Neuronal stem cell (in vitro differentiated cells): Measurements from ENCODE around the gene PVR.

Experiments
- DNase-seq: peaks from one replicate; pipeline ENCODE4 v3.0.0-alpha.2; 2013; ENCODE audit warnings: low spot score
- H2AFZ ChIP-seq: one replicate; pipeline ENCODE4 v1.6.1; 2013; ENCODE audit warnings: mild to moderate bottlenecking, low read length, inconsistent platforms
- H2AK5ac ChIP-seq: 2 replicates; pipeline ENCODE4 v1.6.1; 2013; ENCODE audit warnings: low read depth, mild to moderate bottlenecking, inconsistent platforms, low read length, moderate library complexity, mixed read lengths
- H2BK120ac ChIP-seq: 2 replicates; pipeline ENCODE4 v1.6.1; 2013; ENCODE audit warnings: low read depth, mild to moderate bottlenecking, inconsistent platforms, low read length, moderate library complexity, mixed read lengths
- H2BK12ac ChIP-seq: one replicate; pipeline ENCODE4 v1.6.1; 2013; ENCODE audit warnings: low read length, inconsistent platforms
- H2BK15ac ChIP-seq: 2 replicates; pipeline ENCODE4 v1.6.1; 2013; ENCODE audit warnings: mild to moderate bottlenecking, low read length, inconsistent platforms, mixed read lengths
- H2BK5ac ChIP-seq: one replicate; pipeline ENCODE4 v1.6.1; 2013; ENCODE audit warnings: inconsistent platforms, mild to moderate bottlenecking, low read length, moderate library complexity
- H3K14ac ChIP-seq: one replicate; pipeline ENCODE4 v1.6.1; 2013; ENCODE audit warnings: low read length, inconsistent platforms
- H3K18ac ChIP-seq: 2 replicates; pipeline ENCODE4 v1.6.1; 2013; ENCODE audit warnings: low read length, inconsistent platforms
- H3K23ac ChIP-seq: 2 replicates; pipeline ENCODE4 v1.6.1; 2013; ENCODE audit warnings: low read depth, mild to moderate bottlenecking, mixed read lengths, low read length, inconsistent platforms; ENCODE audit not compliant: poor library complexity
- H3K27ac ChIP-seq: replicated peaks from 3 replicates; pipeline ENCODE4 v1.5.1; 2013; ENCODE audit warnings: low read length, inconsistent platforms
- H3K27me3 ChIP-seq, 3 experiments: 2 replicates each; pipeline ENCODE4 v1.6.1; 2013; ENCODE audit warnings: low read length in 3 of 3, mild to moderate bottlenecking in 2 of 3, inconsistent platforms in 1 of 3, low read depth in 1 of 3, mixed read lengths in 1 of 3, moderate library complexity in 1 of 3; ENCODE audit not compliant: control insufficient read depth in 3 of 3, insufficient read depth in 3 of 3
- H3K36me3 ChIP-seq, 2 donors: replicated peaks in 1 of 2; 2 replicates each; pipeline ENCODE4 v1.6.1; 2013; ENCODE audit warnings: low read length in 2 of 2; ENCODE audit not compliant: control insufficient read depth in 2 of 2, insufficient read depth in 2 of 2
- H3K4ac ChIP-seq: 2 replicates; pipeline ENCODE4 v1.6.1; 2013; ENCODE audit warnings: inconsistent platforms, mild to moderate bottlenecking, low read length, moderate library complexity
- H3K4me1 ChIP-seq, 2 donors: 1 replicate in 1 of 2; 2 replicates in 1 of 2; pipeline ENCODE4 v1.6.1; 2013; ENCODE audit warnings: low read length in 2 of 2, low read depth in 1 of 2; ENCODE audit not compliant: control insufficient read depth in 2 of 2, insufficient read depth in 1 of 2
- H3K4me2 ChIP-seq: one replicate; pipeline ENCODE4 v1.6.1; 2013; ENCODE audit warnings: mild to moderate bottlenecking, low read length, inconsistent platforms; ENCODE audit not compliant: insufficient read depth, poor library complexity, severe bottlenecking
- H3K4me3 ChIP-seq, 2 donors: 2 replicates each; pipeline ENCODE4 v1.5.1; 2013; ENCODE audit warnings: low read length in 2 of 2, mild to moderate bottlenecking in 2 of 2, inconsistent platforms in 1 of 2, moderate library complexity in 1 of 2
- H3K79me1 ChIP-seq: one replicate; pipeline ENCODE4 v1.6.1; 2013; ENCODE audit warnings: low read depth, mild to moderate bottlenecking, inconsistent platforms, low read length, moderate library complexity
- H3K9ac ChIP-seq: one replicate; pipeline ENCODE4 v1.6.1; 2013; ENCODE audit warnings: mild to moderate bottlenecking, low read depth, low read length, inconsistent platforms; ENCODE audit not compliant: poor library complexity
- H3K9me3 ChIP-seq, 2 donors: replicated peaks in 1 of 2; 2 replicates each; pipeline versions ENCODE3 to v1.6.1; 2013; ENCODE audit warnings: low read length in 2 of 2, mild to moderate bottlenecking in 2 of 2, inconsistent platforms in 1 of 2, low read depth in 1 of 2, mixed read lengths in 1 of 2, moderate library complexity in 1 of 2; ENCODE audit not compliant: control insufficient read depth in 2 of 2, insufficient read depth in 1 of 2
- H4K8ac ChIP-seq: one replicate; pipeline ENCODE4 v1.6.1; 2013; ENCODE audit warnings: low read depth, mild to moderate bottlenecking, inconsistent platforms, low read length, moderate library complexity
- H4K91ac ChIP-seq: one replicate; pipeline ENCODE4 v1.6.1; 2013; ENCODE audit warnings: low read length, low read depth, mild to moderate bottlenecking, inconsistent platforms; ENCODE audit not compliant: poor library complexity
- WGBS, 2 donors: extraction: QIAGEN DNeasy Blood & Tissue Kit; methylation state at CpG; one replicate each; pipeline ENCODE4 v1.1.7; 2013; ENCODE audit warnings: missing lambda C conversion rate in 2 of 2, mixed read lengths in 1 of 2; ENCODE audit not compliant: insufficient read length in 2 of 2, insufficient replicate concordance in 1 of 2; ENCODE audit errors: extremely low coverage in 2 of 2; 5-methylcytosine and 5-hydroxymethylcytosine counted together

Gene PVR

GRCh38 chr19:44611812-44612295 is 31.9 kb upstream of the PVR start:
- Histone ChIP-seq H4K91ac (no peak overlapping the region), H2BK15ac (no peak overlapping the region), H3K23ac (no peak overlapping the region), H3K79me1 (no peaks in the 10 kb centered on the region), H3K9me3 (no peaks in the 10 kb centered on the region), H2AK5ac (no peak overlapping the region), H3K9ac (no peak overlapping the region), H2BK120ac (no peak overlapping the region), H3K4ac (no peak overlapping the region), H2BK5ac (no peak overlapping the region), H3K14ac (no peak overlapping the region), H3K27me3 (no peaks in the 10 kb centered on the region), H3K27ac (no peak overlapping the region), H3K18ac (no peak overlapping the region), H3K4me3 (no peak overlapping the region), H4K8ac (no peak overlapping the region), H2AFZ (no peak overlapping the region), H2BK12ac (no peak overlapping the region), H3K36me3 (no peaks in the 10 kb centered on the region), H3K4me2 (no peak overlapping the region), H3K4me1 (no peaks in the 10 kb centered on the region)
- no CpG with 5 or more reads among the region's 2 CpGs for WGBS, 2 donors
- no peak for DNase-seq

- H3K18ac ChIP-seq: peak within 1 kb of the TSS; percentile 79
- H3K14ac ChIP-seq: no peak within 1 kb of the TSS
- DNase-seq: no peak
Measured at GRCh38 chr19:44613295-44614178, 30.2 kb upstream of the PVR start, which contains the start of gene IGSF23. TSS of gene IGSF23 (plus strand) at chr19:44613563. CDS start at chr19:44613646, 83 bp downstream.

GRCh38 chr19:44614313-44614712 is 29.4 kb upstream of the PVR start:
- Histone ChIP-seq H3K4me2 (no peak overlapping the region), H3K27ac (no peak overlapping the region), H3K4me1 (no peaks in the 10 kb centered on the region), H4K8ac (no peak overlapping the region), H4K91ac (no peak overlapping the region), H2AK5ac (no peak overlapping the region), H3K9me3 (no peaks in the 10 kb centered on the region), H2BK15ac (no peak overlapping the region), H3K9ac (no peak overlapping the region), H2BK12ac (no peak overlapping the region), H3K27me3 (no peaks in the 10 kb centered on the region), H3K18ac (no peak overlapping the region), H3K79me1 (no peaks in the 10 kb centered on the region), H3K36me3 (no peaks in the 10 kb centered on the region), H3K4me3 (no peak overlapping the region), H2BK5ac (no peak overlapping the region), H3K14ac (no peak overlapping the region), H3K4ac (no peak overlapping the region), H3K23ac (no peak overlapping the region), H2BK120ac (no peak overlapping the region), H2AFZ (no peak overlapping the region)
- WGBS, 2 donors: no CpG with 5 or more reads among the region's 10 CpGs
- no peak for DNase-seq

More at GRCh38 chr19:44613295-44614178, 30.2 kb upstream of the PVR start, which contains the start of gene IGSF23:
- Histone ChIP-seq H3K79me1 (no peaks in the 10 kb centered on the region), H3K27ac (no peak within 1 kb of the TSS), H3K9ac (no peak within 1 kb of the TSS), H2BK120ac (no peak within 1 kb of the TSS), H2BK12ac (no peak within 1 kb of the TSS), H2AK5ac (peak within 1 kb of the TSS; percentile 3), H3K4me2 (no peak within 1 kb of the TSS), H3K4ac (no peak within 1 kb of the TSS), H3K9me3 (no peaks in the 10 kb centered on the region), H3K36me3 (no peaks in the 10 kb centered on the region), H2BK15ac (peak within 1 kb of the TSS; percentile 79), H4K8ac (no peak within 1 kb of the TSS), H3K4me1 (no peaks in the 10 kb centered on the region), H2AFZ (no peak within 1 kb of the TSS), H3K23ac (no peak within 1 kb of the TSS), H2BK5ac (no peak within 1 kb of the TSS), H4K91ac (no peak within 1 kb of the TSS), H3K27me3 (no peaks in the 10 kb centered on the region), H3K4me3 (no peak within 1 kb of the TSS)
- no CpG with 5 or more reads among the region's 25 CpGs for WGBS, 2 donors

- H3K4ac ChIP-seq: no peak overlapping the region
- no peak overlapping the region for H3K14ac ChIP-seq
- H2AK5ac ChIP-seq: no peak overlapping the region
- no peak for DNase-seq
- H4K91ac ChIP-seq: no peak overlapping the region
- no peak overlapping the region for H2AFZ ChIP-seq
- no peak overlapping the region for H4K8ac ChIP-seq
- H3K27me3 ChIP-seq: no peaks in the 10 kb centered on the region
- H3K4me2 ChIP-seq: no peak overlapping the region
- H3K36me3 ChIP-seq: no peaks in the 10 kb centered on the region
- no peak overlapping the region for H2BK120ac ChIP-seq
- no peaks in the 10 kb centered on the region for H3K9me3 ChIP-seq
- no peaks in the 10 kb centered on the region for H3K4me1 ChIP-seq
- no peak overlapping the region for H3K9ac ChIP-seq
- H3K27ac ChIP-seq: no peak overlapping the region
- H3K79me1 ChIP-seq: no peaks in the 10 kb centered on the region
- no peak overlapping the region for H2BK15ac ChIP-seq
- H3K4me3 ChIP-seq: no peak overlapping the region
- H2BK5ac ChIP-seq: no peak overlapping the region
- H2BK12ac ChIP-seq: no peak overlapping the region
- H3K18ac ChIP-seq: no peak overlapping the region
- no CpG with 5 or more reads among the region's 5 CpGs for WGBS, 2 donors
- H3K23ac ChIP-seq: no peak overlapping the region
Measured at GRCh38 chr19:44615863-44616247, 27.9 kb upstream of the PVR start.
